GM12891 (cell line): ENCODE data around the gene PRM1.

Source experiments
- PAX5 ChIP-seq: IDR thresholded peaks from 2 replicates; pipeline ENCODE4 v1.6.1; 2011; ENCODE audit warnings: low read length, moderate library complexity, mild to moderate bottlenecking; ENCODE audit not compliant: insufficient read depth, severe bottlenecking
- POLR2A ChIP-seq: IDR thresholded peaks from 2 replicates; pipeline ENCODE4 v1.6.1; 2011; ENCODE audit warnings: low read depth, low read length, control low read depth
- POLR2AphosphoS5 ChIP-seq: IDR thresholded peaks from 2 replicates; pipeline ENCODE4 v1.6.1; 2011; ENCODE audit warnings: low read depth, low read length, control low read depth
- POU2F2 ChIP-seq: IDR thresholded peaks from 2 replicates; pipeline ENCODE4 v1.6.1; 2011; ENCODE audit warnings: low read depth, mild to moderate bottlenecking, control low read depth, low read length, moderate library complexity
- SPI1 ChIP-seq: IDR thresholded peaks from 2 replicates; pipeline ENCODE4 v1.6.1; 2011; ENCODE audit warnings: low read depth, low read length, control low read depth
- TAF1 ChIP-seq: IDR thresholded peaks from 2 replicates; pipeline ENCODE4 v1.6.1; 2011; ENCODE audit warnings: low read depth, low read length, control low read depth

DNA sequence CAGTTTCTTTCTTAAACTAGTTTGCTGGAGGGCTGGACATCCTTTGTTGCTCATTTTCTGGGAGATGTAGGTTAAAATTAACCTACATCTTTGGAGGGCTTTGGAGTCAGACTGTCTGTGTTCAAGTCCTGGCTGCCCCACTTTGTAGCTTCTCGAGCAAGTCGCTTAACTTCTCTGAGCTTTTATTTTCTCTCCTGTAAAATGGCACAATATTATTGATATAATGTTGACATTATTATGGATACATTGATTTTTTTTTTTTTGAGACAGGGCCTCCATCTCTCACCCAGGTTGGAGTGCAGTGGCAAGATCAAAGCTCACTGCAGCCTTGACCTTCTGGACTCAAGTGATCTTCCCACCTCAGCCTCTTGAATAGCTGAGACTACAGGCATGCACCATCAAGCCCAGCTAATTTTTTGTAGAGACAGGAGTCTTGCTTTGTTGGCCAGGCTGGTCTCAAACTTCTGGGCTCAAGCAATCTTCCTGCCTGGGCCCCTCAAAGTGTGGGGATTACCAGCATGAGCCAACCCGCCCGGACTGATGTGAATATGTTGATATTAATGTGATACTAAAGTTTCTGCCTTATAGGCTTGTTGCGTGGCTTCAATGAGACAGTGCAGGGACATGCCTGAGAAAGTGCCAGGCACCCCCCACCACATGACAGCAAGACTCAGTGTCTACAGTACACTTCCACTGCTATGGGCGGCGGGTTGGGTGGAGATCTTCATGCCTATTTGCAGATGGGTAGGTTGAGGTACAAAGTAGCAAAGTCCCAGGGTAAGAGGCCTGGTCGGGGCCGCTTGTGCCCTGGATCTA is 32.6 kb upstream of the PRM1 start:
- TF ChIP-seq TAF1 = no peak
- TF ChIP-seq POLR2A = no peak
- no peak for TF ChIP-seq SPI1
- no peak for TF ChIP-seq POLR2AphosphoS5
- TF ChIP-seq PAX5 = no peak
- no peak for TF ChIP-seq POU2F2
